Measurements from ENCODE around the gene FBXW7. TPM values are rescaled to one million over a fixed set of nuclear protein-coding genes. Genes with fewer than 3 reads are reported as not detected.

The FBXW7 gene
- total and polyA plus RNA-seq, 2 of the 13 experiments (the other 11 are each of a cell fraction or from before 2014, with no cell fraction given) = 5.0 to 40.9 TPM

- TF ChIP-seq ZNF484 (CRISPR knock-in tag; IDR thresholded peaks at IDR 0.05; ENCODE audit: borderline replicate concordance, low read depth) = no peak
- TF ChIP-seq ZNF772 (CRISPR knock-in tag; IDR thresholded peaks at IDR 0.05) = no peak
- no peak for TF ChIP-seq MXD3 (CRISPR knock-in tag; IDR thresholded peaks at IDR 0.05)
- TF ChIP-seq KLF12 (CRISPR knock-in tag; IDR thresholded peaks at IDR 0.05; ENCODE audit: borderline replicate concordance) = no peak
- TF ChIP-seq ZNF609 (CRISPR knock-in tag; IDR thresholded peaks at IDR 0.05; ENCODE audit: borderline replicate concordance) = no peak
- TF ChIP-seq ZNF788 (CRISPR knock-in tag; IDR thresholded peaks at IDR 0.05; ENCODE audit: borderline replicate concordance) = no peak
- no peak for TF ChIP-seq RFX1 (IDR thresholded peaks at IDR 0.05)
- TF ChIP-seq ZNF841 (CRISPR knock-in tag; IDR thresholded peaks at IDR 0.05; ENCODE audit: borderline replicate concordance) = no peak
- no peak for TF ChIP-seq RXRA (CRISPR knock-in tag; IDR thresholded peaks at IDR 0.05)
- no peak for TF ChIP-seq ZNF138 (CRISPR knock-in tag; IDR thresholded peaks at IDR 0.05; ENCODE audit: low read depth)
- TF ChIP-seq ZMAT5 (CRISPR knock-in tag; IDR thresholded peaks at IDR 0.05; ENCODE audit: borderline replicate concordance, low read depth) = no peak
Measured at GRCh38 chr4:152577708-152578396, 42.0 kb upstream of the FBXW7 start (continued).

Measured in HepG2 (cell line).